Smooth muscle cell (in vitro differentiated cells): ENCODE data around the gene BAIAP2L1. TPM values are rescaled to one million over a fixed set of nuclear protein-coding genes. Genes with fewer than 3 reads are reported as not detected.

ENCODE experiments used
- DNase-seq: peaks from one replicate; lab custom pipeline; 2025; ENCODE audit not compliant: unreplicated experiment; lab: John Stamatoyannopoulos, UW
- H2AFZ ChIP-seq: fragments of 200-600 bp; sonication (generic); 2 replicates; pipeline ENCODE4 v1.6.0; 2016; ENCODE audit warnings: antibody characterized with exemption, low read depth, mild to moderate bottlenecking
- H3F3A ChIP-seq: fragments of 200-600 bp; sonication (generic); 2 replicates; pipeline ENCODE4 v1.6.0; 2017; ENCODE audit warnings: antibody characterized with exemption, low read depth
- H3K27ac ChIP-seq: fragments of 200-600 bp; sonication (generic); 2 replicates; pipeline ENCODE4 v1.5.1; 2016; ENCODE audit warnings: low read depth, mild to moderate bottlenecking
- H3K27me3 ChIP-seq: fragments of 200-600 bp; sonication (generic); 2 replicates; pipeline ENCODE4 v1.6.1; 2016; ENCODE audit warnings: low read depth, mild to moderate bottlenecking
- H3K36me3 ChIP-seq: fragments of 200-600 bp; sonication (generic); 2 replicates; pipeline ENCODE4 v1.5.1; 2016; ENCODE audit warnings: low read depth
- H3K4me1 ChIP-seq: fragments of 200-600 bp; sonication (generic); 2 replicates; pipeline ENCODE4 v1.5.1; 2016; ENCODE audit warnings: low read depth
- H3K4me2 ChIP-seq: fragments of 200-600 bp; sonication (generic); 2 replicates; pipeline ENCODE4 v1.6.0; 2016; ENCODE audit warnings: mild to moderate bottlenecking
- H3K4me3 ChIP-seq: fragments of 200-600 bp; sonication (generic); 2 replicates; pipeline ENCODE4 v1.5.1; 2016; ENCODE audit warnings: mild to moderate bottlenecking
- H3K79me2 ChIP-seq: fragments of 200-600 bp; sonication (generic); 2 replicates; pipeline ENCODE4 v1.6.0; 2016; ENCODE audit warnings: low read depth, mild to moderate bottlenecking
- H3K9ac ChIP-seq: fragments of 200-600 bp; sonication (generic); 2 replicates; pipeline ENCODE4 v1.6.0; 2016; ENCODE audit warnings: low read depth
- H3K9me3 ChIP-seq: fragments of 200-600 bp; sonication (generic); replicated peaks from 2 replicates; pipeline ENCODE4 v1.5.1; 2016; ENCODE audit warnings: low read depth
- H4K20me1 ChIP-seq: fragments of 200-600 bp; sonication (generic); 2 replicates; pipeline ENCODE4 v1.6.0; 2016; ENCODE audit warnings: low read depth
- CTCF ChIP-seq: fragments of 200-600 bp; sonication (generic); IDR thresholded peaks from 2 replicates; pipeline ENCODE4 v1.5.1; 2017; ENCODE audit warnings: borderline replicate concordance, mild to moderate bottlenecking, antibody characterized with exemption; ENCODE audit not compliant: insufficient read depth, poor library complexity, severe bottlenecking
- WGBS: methylation state at CpG from one replicate; pipeline ENCODE4 v1.1.7; 2016; ENCODE audit warnings: low lambda C conversion rate; 5-methylcytosine and 5-hydroxymethylcytosine counted together
- polyA plus RNA-seq: library from polyadenylated mRNA; unstranded; fragments of >200 nt; fragmentation: Nextera tagmentation; extraction: Ambion mirVana; gene quantifications from 2 replicates; pipeline ENCODE4 v1.2.1, GENCODE V29; 2016
- total RNA-seq: library from RNA; depleted of rRNA; stranded (reverse); fragments of >200 nt; gene quantifications from 2 replicates; pipeline ENCODE4 v1.2.3, GENCODE V29; 2014

Gene BAIAP2L1
- total and polyA plus RNA-seq, 2 experiments from 2014 or later: 45.0 to 55.1 TPM

- Histone ChIP-seq H3K4me2 (no peak overlapping the region), H3K4me3 (no peak overlapping the region), H3K9me3 (no peaks in the 10 kb centered on the region), H4K20me1 (no peaks in the 10 kb centered on the region), H3F3A (no peaks in the 10 kb centered on the region), H3K9ac (no peak overlapping the region), H3K79me2 (peaks cover 15% of the 10 kb centered on the region), H2AFZ (no peak overlapping the region), H3K27ac (no peak overlapping the region), H3K27me3 (no peaks in the 10 kb centered on the region), H3K36me3 (no peaks in the 10 kb centered on the region), H3K4me1 (peaks cover 14% of the 10 kb centered on the region)
- TF ChIP-seq CTCF: no peak
- WGBS: 85% methylated on average over 6 of the region's 6 CpGs
- DNase-seq: no peak
Measured at GRCh38 chr7:98249106-98249505, 151.8 kb downstream of the BAIAP2L1 start.

GRCh38 chr7:98248156-98248555 is 152.7 kb downstream of the BAIAP2L1 start:
- H3K9me3 ChIP-seq: no peaks in the 10 kb centered on the region
- H4K20me1 ChIP-seq: no peaks in the 10 kb centered on the region
- peaks cover 12% of the 10 kb centered on the region for H3K79me2 ChIP-seq
- H3K9ac ChIP-seq: no peak overlapping the region
- H3F3A ChIP-seq: no peaks in the 10 kb centered on the region
- H3K4me3 ChIP-seq: no peak overlapping the region
- no peaks in the 10 kb centered on the region for H3K27me3 ChIP-seq
- no peak for TF ChIP-seq CTCF
- no peaks in the 10 kb centered on the region for H3K36me3 ChIP-seq
- no peak overlapping the region for H2AFZ ChIP-seq
- H3K4me1 ChIP-seq: peaks cover 14% of the 10 kb centered on the region
- 98% methylated on average over 12 of the region's 12 CpGs for WGBS
- no peak overlapping the region for H3K27ac ChIP-seq
- H3K4me2 ChIP-seq: no peak overlapping the region
- DNase-seq: no peak

DNA sequence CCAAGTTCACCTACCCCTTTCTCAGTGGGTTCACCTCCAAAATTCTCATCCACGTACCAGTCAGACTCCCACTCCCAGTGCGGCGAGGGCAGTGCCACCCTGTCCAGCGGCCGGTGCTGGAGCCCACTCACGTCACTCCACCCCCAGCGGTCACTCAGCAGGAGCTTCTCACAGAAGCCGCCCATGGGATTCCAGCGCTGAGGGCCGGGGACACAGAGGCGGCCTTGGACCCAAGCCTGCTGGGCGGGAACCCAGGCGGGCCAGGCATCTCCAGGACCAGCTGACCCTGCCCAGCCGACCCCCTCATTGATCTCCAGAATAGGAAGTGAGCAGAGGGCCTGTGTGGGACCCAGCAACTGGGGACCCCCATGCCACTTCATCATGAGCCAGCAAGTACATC is 156.0 kb downstream of the BAIAP2L1 start:
- Histone ChIP-seq H3K9ac (no peak overlapping the region), H3K27ac (no peak overlapping the region), H3K36me3 (no peaks in the 10 kb centered on the region), H3F3A (no peaks in the 10 kb centered on the region), H2AFZ (no peak overlapping the region), H3K79me2 (no peaks in the 10 kb centered on the region), H4K20me1 (no peaks in the 10 kb centered on the region), H3K4me2 (no peak overlapping the region), H3K4me3 (no peak overlapping the region), H3K27me3 (no peaks in the 10 kb centered on the region), H3K9me3 (no peaks in the 10 kb centered on the region), H3K4me1 (no peaks in the 10 kb centered on the region)
- 98% methylated on average over 13 of the region's 14 CpGs for WGBS
- no peak for DNase-seq
- no peak for TF ChIP-seq CTCF

GRCh38 chr7:98242934-98243333 is 158.0 kb downstream of the BAIAP2L1 start:
- 86% methylated on average over 2 of the region's 4 CpGs for WGBS
- H3K27me3 ChIP-seq: no peaks in the 10 kb centered on the region
- TF ChIP-seq CTCF: no peak
- H3K27ac ChIP-seq: no peak overlapping the region
- no peaks in the 10 kb centered on the region for H3K79me2 ChIP-seq
- H3K4me3 ChIP-seq: no peak overlapping the region
- no peaks in the 10 kb centered on the region for H3F3A ChIP-seq
- no peak overlapping the region for H3K9ac ChIP-seq
- no peak overlapping the region for H3K4me2 ChIP-seq
- H2AFZ ChIP-seq: no peak overlapping the region
- no peaks in the 10 kb centered on the region for H3K4me1 ChIP-seq
- no peaks in the 10 kb centered on the region for H3K9me3 ChIP-seq
- DNase-seq: no peak
- H4K20me1 ChIP-seq: no peaks in the 10 kb centered on the region
- H3K36me3 ChIP-seq: no peaks in the 10 kb centered on the region
